Measurements from ENCODE around the gene UBE2O. TPM values are rescaled to one million over a fixed set of nuclear protein-coding genes. Genes with fewer than 3 reads are reported as not detected.
A peak's percentile ranks its signal among the peaks of the same experiment; 100 is the strongest.

Gene UBE2O
- total RNA-seq, 3 donors from 2014 or later, result 16.2 to 25.0 (median 19.0) TPM

GRCh38 chr17:76399175-76400172, 53.5 kb downstream of the UBE2O start:
- DNase-seq, result no peak
- no peaks in the 10 kb centered on the region for H3K36me3 ChIP-seq (ENCODE audit: low read depth)
- no peak for TF ChIP-seq CTCF (IDR thresholded peaks at IDR 0.05)
- no peaks in the 10 kb centered on the region for H3K4me1 ChIP-seq (ENCODE audit: low read depth)
- no peak for ATAC-seq
- intact Hi-C loops (cut with DNase I, micrococcal nuclease), result loop anchor here (5.0 kb wide), 2 partner anchors 92 to 97 kb away; partner anchors contain the start of gene QRICH2 (in 1 of the 2)
- no peaks in the 10 kb centered on the region for H3K9me3 ChIP-seq
- no peak overlapping the region for H3K4me3 ChIP-seq

- intact Hi-C loops (cut with DNase I, micrococcal nuclease), result loop anchor here (5.0 kb wide), 2 partner anchors 91 to 96 kb away; partner anchors contain the start of gene QRICH2 (in 1 of the 2)
- Histone ChIP-seq H3K9me3 (no peaks in the 10 kb centered on the region), H3K4me1 (ENCODE audit: low read depth) (no peaks in the 10 kb centered on the region), H3K4me3 (no peak overlapping the region), H3K36me3 (ENCODE audit: low read depth) (no peaks in the 10 kb centered on the region)
- TF ChIP-seq CTCF (IDR thresholded peaks at IDR 0.05), result no peak
- DNase-seq (no peak), ATAC-seq (peak; percentile 29)
These were observed 54.3 kb downstream of the UBE2O start for GRCh38 chr17:76398523-76399174.

- TF ChIP-seq CTCF (IDR thresholded peaks at IDR 0.05), result peak; percentile 96
- Histone ChIP-seq H3K36me3 (ENCODE audit: low read depth) (no peaks in the 10 kb centered on the region), H3K9me3 (no peaks in the 10 kb centered on the region), H3K4me1 (ENCODE audit: low read depth) (no peaks in the 10 kb centered on the region), H3K4me3 (no peak overlapping the region)
- intact Hi-C loops (cut with DNase I, micrococcal nuclease), result loop anchor here (5.0 kb wide), 2 partner anchors 91 to 96 kb away; partner anchors contain the start of gene QRICH2 (in 1 of the 2)
- ATAC-seq (peak; percentile 92), DNase-seq (peak; percentile 85 to 98 (median 93))
These were observed 55.0 kb downstream of the UBE2O start for GRCh38 chr17:76397687-76398522.

GRCh38 chr17:76397184-76397583, 55.8 kb downstream of the UBE2O start:
- no peak for TF ChIP-seq CTCF (IDR thresholded peaks at IDR 0.05)
- intact Hi-C loops (cut with DNase I, micrococcal nuclease), result loop anchor here (5.0 kb wide), 2 partner anchors 90 to 95 kb away; partner anchors contain the start of gene QRICH2 (in 1 of the 2)
- H3K9me3 ChIP-seq, result no peaks in the 10 kb centered on the region
- H3K4me3 ChIP-seq, result no peak overlapping the region
- no peak for DNase-seq
- no peak for ATAC-seq
- no peaks in the 10 kb centered on the region for H3K36me3 ChIP-seq (ENCODE audit: low read depth)
- H3K4me1 ChIP-seq (ENCODE audit: low read depth), result no peaks in the 10 kb centered on the region

- intact Hi-C loops (cut with DNase I, micrococcal nuclease), result loop anchor here (5.0 kb wide), 2 partner anchors 89 to 94 kb away; partner anchors contain the start of gene QRICH2 (in 1 of the 2)
- Histone ChIP-seq H3K4me3 (no peak overlapping the region), H3K4me1 (ENCODE audit: low read depth) (no peaks in the 10 kb centered on the region), H3K9me3 (no peaks in the 10 kb centered on the region), H3K36me3 (ENCODE audit: low read depth) (no peaks in the 10 kb centered on the region)
- no peak for TF ChIP-seq CTCF (IDR thresholded peaks at IDR 0.05)
- DNase-seq (no peak), ATAC-seq (no peak)
These were observed 57.0 kb downstream of the UBE2O start for GRCh38 chr17:76395980-76396379.
